ENCODE results near the gene NDFIP1.

Gene NDFIP1

GRCh38 chr5:142091012-142091411 is 17.6 kb upstream of the NDFIP1 start:
- H3K4me3 ChIP-seq (ENCODE audit: low read length in 2 of 2) = no peak overlapping the region
- no peak overlapping the region for H4K8ac ChIP-seq (ENCODE audit: low read depth, low read length)
- H3K4me2 ChIP-seq (ENCODE audit: insufficient read depth, low read length, poor library complexity, severe bottlenecking) = no peak overlapping the region
- H3K79me1 ChIP-seq (ENCODE audit: low read depth, low read length) = no peaks in the 10 kb centered on the region
- H3K9me3 ChIP-seq (replicated peaks in 1 of 2; ENCODE audit: control insufficient read depth in 2 of 2, insufficient read depth in 1 of 2, low read depth in 1 of 2, low read length in 2 of 2) = no peaks in the 10 kb centered on the region
- H3K27me3 ChIP-seq (ENCODE audit: control insufficient read depth in 3 of 3, insufficient read depth in 3 of 3, low read depth in 1 of 3, low read length in 3 of 3) = no peaks in the 10 kb centered on the region
- H3K4ac ChIP-seq (ENCODE audit: low read length) = no peak overlapping the region
- no peak overlapping the region for H3K23ac ChIP-seq (ENCODE audit: low read depth, low read length, poor library complexity)
- no peak overlapping the region for H3K18ac ChIP-seq (ENCODE audit: low read length)
- no peaks in the 10 kb centered on the region for H3K36me3 ChIP-seq (replicated peaks in 1 of 2; ENCODE audit: control insufficient read depth in 2 of 2, insufficient read depth in 2 of 2, low read length in 2 of 2)
- no peak overlapping the region for H2BK15ac ChIP-seq (ENCODE audit: low read length)
- WGBS, 2 donors (ENCODE audit: extremely low coverage in 2 of 2, insufficient read length in 2 of 2, insufficient replicate concordance in 1 of 2) = no CpG with 5 or more reads among the region's 1 CpG
- no peak overlapping the region for H3K9ac ChIP-seq (ENCODE audit: low read depth, low read length, poor library complexity)
- no peak overlapping the region for H3K27ac ChIP-seq (replicated peaks; ENCODE audit: low read length)
- H2BK120ac ChIP-seq (ENCODE audit: low read depth, low read length) = no peak overlapping the region
- H2BK5ac ChIP-seq (ENCODE audit: low read length) = no peak overlapping the region
- no peak overlapping the region for H2AFZ ChIP-seq (ENCODE audit: low read length)
- no peak for DNase-seq (ENCODE audit: low spot score)
- no peak overlapping the region for H3K14ac ChIP-seq (ENCODE audit: low read length)
- H3K4me1 ChIP-seq (ENCODE audit: control insufficient read depth in 2 of 2, insufficient read depth in 1 of 2, low read depth in 1 of 2, low read length in 2 of 2) = peaks cover 5% of the 10 kb centered on the region in 2 donors
- no peak overlapping the region for H2AK5ac ChIP-seq (ENCODE audit: low read depth, low read length)
- H4K91ac ChIP-seq (ENCODE audit: low read depth, low read length, poor library complexity) = no peak overlapping the region
- no peak overlapping the region for H2BK12ac ChIP-seq (ENCODE audit: low read length)

GRCh38 chr5:142091922-142092321 is 16.7 kb upstream of the NDFIP1 start:
- H3K4me3 ChIP-seq (ENCODE audit: low read length in 2 of 2) = no peak overlapping the region
- DNase-seq (ENCODE audit: low spot score) = no peak
- H4K91ac ChIP-seq (ENCODE audit: low read depth, low read length, poor library complexity) = no peak overlapping the region
- no peak overlapping the region for H2AK5ac ChIP-seq (ENCODE audit: low read depth, low read length)
- no peak overlapping the region for H3K27ac ChIP-seq (replicated peaks; ENCODE audit: low read length)
- no peak overlapping the region for H2BK120ac ChIP-seq (ENCODE audit: low read depth, low read length)
- no peak overlapping the region for H2BK12ac ChIP-seq (ENCODE audit: low read length)
- peaks cover 5% of the 10 kb centered on the region in 2 donors for H3K4me1 ChIP-seq (ENCODE audit: control insufficient read depth in 2 of 2, insufficient read depth in 1 of 2, low read depth in 1 of 2, low read length in 2 of 2)
- H2AFZ ChIP-seq (ENCODE audit: low read length) = no peak overlapping the region
- H3K9me3 ChIP-seq (replicated peaks in 1 of 2; ENCODE audit: control insufficient read depth in 2 of 2, insufficient read depth in 1 of 2, low read depth in 1 of 2, low read length in 2 of 2) = no peaks in the 10 kb centered on the region
- H4K8ac ChIP-seq (ENCODE audit: low read depth, low read length) = no peak overlapping the region
- no peak overlapping the region for H3K9ac ChIP-seq (ENCODE audit: low read depth, low read length, poor library complexity)
- no peak overlapping the region for H3K4ac ChIP-seq (ENCODE audit: low read length)
- H3K4me2 ChIP-seq (ENCODE audit: insufficient read depth, low read length, poor library complexity, severe bottlenecking) = no peak overlapping the region
- no peak overlapping the region for H3K14ac ChIP-seq (ENCODE audit: low read length)
- no peaks in the 10 kb centered on the region for H3K79me1 ChIP-seq (ENCODE audit: low read depth, low read length)
- no peak overlapping the region for H2BK15ac ChIP-seq (ENCODE audit: low read length)
- WGBS, 2 donors (ENCODE audit: extremely low coverage in 2 of 2, insufficient read length in 2 of 2, insufficient replicate concordance in 1 of 2) = 80% methylated on average over 1 of the region's 2 CpGs; no CpG with 5 or more reads in 1 of the 2 donors
- no peaks in the 10 kb centered on the region for H3K36me3 ChIP-seq (replicated peaks in 1 of 2; ENCODE audit: control insufficient read depth in 2 of 2, insufficient read depth in 2 of 2, low read length in 2 of 2)
- H2BK5ac ChIP-seq (ENCODE audit: low read length) = no peak overlapping the region
- H3K23ac ChIP-seq (ENCODE audit: low read depth, low read length, poor library complexity) = no peak overlapping the region
- no peak overlapping the region for H3K18ac ChIP-seq (ENCODE audit: low read length)
- no peaks in the 10 kb centered on the region for H3K27me3 ChIP-seq (ENCODE audit: control insufficient read depth in 3 of 3, insufficient read depth in 3 of 3, low read depth in 1 of 3, low read length in 3 of 3)

GRCh38 chr5:142095035-142095434 is 13.5 kb upstream of the NDFIP1 start:
- Histone ChIP-seq H3K4me3 (ENCODE audit: low read length in 2 of 2) (no peak overlapping the region), H3K14ac (ENCODE audit: low read length) (no peak overlapping the region), H3K23ac (ENCODE audit: low read depth, low read length, poor library complexity) (no peak overlapping the region), H2BK12ac (ENCODE audit: low read length) (no peak overlapping the region), H2BK5ac (ENCODE audit: low read length) (no peak overlapping the region), H3K4ac (ENCODE audit: low read length) (no peak overlapping the region), H2AK5ac (ENCODE audit: low read depth, low read length) (no peak overlapping the region), H3K27ac (replicated peaks; ENCODE audit: low read length) (no peak overlapping the region), H3K18ac (ENCODE audit: low read length) (no peak overlapping the region), H2BK120ac (ENCODE audit: low read depth, low read length) (no peak overlapping the region), H4K8ac (ENCODE audit: low read depth, low read length) (no peak overlapping the region), H3K9me3 (replicated peaks in 1 of 2; ENCODE audit: control insufficient read depth in 2 of 2, insufficient read depth in 1 of 2, low read depth in 1 of 2, low read length in 2 of 2) (no peaks in the 10 kb centered on the region), H2BK15ac (ENCODE audit: low read length) (no peak overlapping the region), H3K36me3 (replicated peaks in 1 of 2; ENCODE audit: control insufficient read depth in 2 of 2, insufficient read depth in 2 of 2, low read length in 2 of 2) (no peaks in the 10 kb centered on the region), H3K79me1 (ENCODE audit: low read depth, low read length) (no peaks in the 10 kb centered on the region), H3K4me1 (ENCODE audit: control insufficient read depth in 2 of 2, insufficient read depth in 1 of 2, low read depth in 1 of 2, low read length in 2 of 2) (no peaks in the 10 kb centered on the region), H3K4me2 (ENCODE audit: insufficient read depth, low read length, poor library complexity, severe bottlenecking) (no peak overlapping the region), H4K91ac (ENCODE audit: low read depth, low read length, poor library complexity) (no peak overlapping the region), H3K9ac (ENCODE audit: low read depth, low read length, poor library complexity) (no peak overlapping the region), H3K27me3 (ENCODE audit: control insufficient read depth in 3 of 3, insufficient read depth in 3 of 3, low read depth in 1 of 3, low read length in 3 of 3) (no peaks in the 10 kb centered on the region), H2AFZ (ENCODE audit: low read length) (no peak overlapping the region)
- WGBS, 2 donors (ENCODE audit: extremely low coverage in 2 of 2, insufficient read length in 2 of 2, insufficient replicate concordance in 1 of 2) = no CpG with 5 or more reads among the region's 4 CpGs
- DNase-seq (ENCODE audit: low spot score) = no peak

GRCh38 chr5:142095651-142096330 is 12.8 kb upstream of the NDFIP1 start:
- no peak overlapping the region for H2AFZ ChIP-seq (ENCODE audit: low read length)

More at GRCh38 chr5:142095651-142096330, 12.8 kb upstream of the NDFIP1 start:
- Histone ChIP-seq H4K8ac (ENCODE audit: low read depth, low read length) (no peak overlapping the region), H2BK15ac (ENCODE audit: low read length) (no peak overlapping the region), H3K4me3 (ENCODE audit: low read length in 2 of 2) (no peak overlapping the region), H3K9ac (ENCODE audit: low read depth, low read length, poor library complexity) (no peak overlapping the region), H2BK120ac (ENCODE audit: low read depth, low read length) (no peak overlapping the region), H3K9me3 (replicated peaks in 1 of 2; ENCODE audit: control insufficient read depth in 2 of 2, insufficient read depth in 1 of 2, low read depth in 1 of 2, low read length in 2 of 2) (no peaks in the 10 kb centered on the region), H3K36me3 (replicated peaks in 1 of 2; ENCODE audit: control insufficient read depth in 2 of 2, insufficient read depth in 2 of 2, low read length in 2 of 2) (no peaks in the 10 kb centered on the region), H3K23ac (ENCODE audit: low read depth, low read length, poor library complexity) (no peak overlapping the region), H2BK12ac (ENCODE audit: low read length) (no peak overlapping the region), H3K14ac (ENCODE audit: low read length) (no peak overlapping the region), H3K4me2 (ENCODE audit: insufficient read depth, low read length, poor library complexity, severe bottlenecking) (no peak overlapping the region), H3K18ac (ENCODE audit: low read length) (no peak overlapping the region), H3K4me1 (ENCODE audit: control insufficient read depth in 2 of 2, insufficient read depth in 1 of 2, low read depth in 1 of 2, low read length in 2 of 2) (no peaks in the 10 kb centered on the region), H2BK5ac (ENCODE audit: low read length) (no peak overlapping the region), H4K91ac (ENCODE audit: low read depth, low read length, poor library complexity) (no peak overlapping the region), H3K79me1 (ENCODE audit: low read depth, low read length) (no peaks in the 10 kb centered on the region), H3K27ac (replicated peaks; ENCODE audit: low read length) (no peak overlapping the region), H3K27me3 (ENCODE audit: control insufficient read depth in 3 of 3, insufficient read depth in 3 of 3, low read depth in 1 of 3, low read length in 3 of 3) (no peaks in the 10 kb centered on the region), H2AK5ac (ENCODE audit: low read depth, low read length) (no peak overlapping the region), H3K4ac (ENCODE audit: low read length) (no peak overlapping the region)
- no peak for DNase-seq (ENCODE audit: low spot score)
- no CpG with 5 or more reads among the region's 8 CpGs for WGBS, 2 donors (ENCODE audit: extremely low coverage in 2 of 2, insufficient read length in 2 of 2, insufficient replicate concordance in 1 of 2)
